ENCODE results near the gene KDM4C. TPM values are rescaled to one million over a fixed set of nuclear protein-coding genes. Genes with fewer than 3 reads are reported as not detected.
"Not testable (repeated sequence)": the region's sequence is repeated elsewhere in the genome, so short reads cannot be mapped to it uniquely, and the experiment has no call there.

Gene KDM4C
- total RNA-seq: 10 to 100 TPM; 32.3 to 41.4 (median 35.3) TPM

DNA sequence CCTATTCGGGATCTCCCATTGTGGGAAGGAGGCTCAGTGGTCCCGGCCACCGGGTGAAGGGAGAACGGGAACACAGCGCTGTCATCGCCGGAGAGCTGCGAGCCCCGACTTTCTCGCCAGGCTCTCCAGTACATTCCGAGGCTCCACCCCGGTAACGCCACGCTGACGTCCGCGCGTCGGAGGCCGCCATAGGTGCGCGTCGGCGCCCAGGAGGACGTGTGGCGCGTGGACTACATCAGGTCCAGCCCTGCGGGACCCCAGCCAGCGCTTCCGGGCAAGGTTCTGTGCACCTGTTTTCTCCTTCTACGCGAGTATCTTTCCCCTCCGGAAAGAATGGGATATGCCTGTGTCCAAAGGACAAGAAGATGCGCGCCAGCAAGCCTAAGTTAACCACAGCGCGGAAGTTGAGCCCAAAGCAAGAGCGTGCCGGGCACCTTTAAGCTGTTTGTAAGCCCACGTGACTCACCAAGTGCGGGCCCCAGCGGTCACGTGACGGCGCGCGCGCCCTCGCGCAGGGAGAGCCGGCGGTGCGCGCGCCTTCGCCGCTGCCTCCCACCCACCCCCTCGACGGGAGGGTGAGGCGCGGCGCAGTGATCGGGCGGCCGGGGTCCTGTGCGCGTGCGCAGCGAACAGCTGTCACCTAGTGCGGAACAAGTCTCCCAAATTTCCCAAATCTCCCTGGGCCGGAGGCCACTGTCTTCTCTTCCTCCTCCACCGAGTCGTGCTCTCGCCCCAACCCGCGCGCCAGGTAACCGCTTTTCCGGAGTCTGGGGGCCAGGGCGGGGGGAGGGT is at the start of gene KDM4C:
Gene KDM4C (plus strand): TSS at position 518 of the 792 bp plus-strand sequence. CDS start 35,016 bp downstream, outside the sequence.
- DNase-seq (ENCODE audit: low spot score in 2 of 2): peak; percentile 95 to 99
- peak in 1 of 2 donors; percentile 68 for TF ChIP-seq POLR2A (IDR thresholded peaks at IDR 0.05)
- TF ChIP-seq, protein P1, sequence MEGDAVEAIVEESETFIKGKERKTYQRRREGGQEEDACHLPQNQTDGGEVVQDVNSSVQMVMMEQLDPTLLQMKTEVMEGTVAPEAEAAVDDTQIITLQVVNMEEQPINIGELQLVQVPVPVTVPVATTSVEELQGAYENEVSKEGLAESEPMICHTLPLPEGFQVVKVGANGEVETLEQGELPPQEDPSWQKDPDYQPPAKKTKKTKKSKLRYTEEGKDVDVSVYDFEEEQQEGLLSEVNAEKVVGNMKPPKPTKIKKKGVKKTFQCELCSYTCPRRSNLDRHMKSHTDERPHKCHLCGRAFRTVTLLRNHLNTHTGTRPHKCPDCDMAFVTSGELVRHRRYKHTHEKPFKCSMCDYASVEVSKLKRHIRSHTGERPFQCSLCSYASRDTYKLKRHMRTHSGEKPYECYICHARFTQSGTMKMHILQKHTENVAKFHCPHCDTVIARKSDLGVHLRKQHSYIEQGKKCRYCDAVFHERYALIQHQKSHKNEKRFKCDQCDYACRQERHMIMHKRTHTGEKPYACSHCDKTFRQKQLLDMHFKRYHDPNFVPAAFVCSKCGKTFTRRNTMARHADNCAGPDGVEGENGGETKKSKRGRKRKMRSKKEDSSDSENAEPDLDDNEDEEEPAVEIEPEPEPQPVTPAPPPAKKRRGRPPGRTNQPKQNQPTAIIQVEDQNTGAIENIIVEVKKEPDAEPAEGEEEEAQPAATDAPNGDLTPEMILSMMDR (IDR thresholded peaks at IDR 0.05): no peak
- intact Hi-C loops (cut with DNase I; ENCODE audit: low total_unique reads): no loop called here
- peak within 1 kb of the TSS; percentile 97 for H3K4me3 ChIP-seq (ENCODE audit: low read depth, poor library complexity, severe bottlenecking)
- WGBS, 2 donors: 0 to 2% methylated on average over 17 to 56 of the region's 80 CpGs

DNA sequence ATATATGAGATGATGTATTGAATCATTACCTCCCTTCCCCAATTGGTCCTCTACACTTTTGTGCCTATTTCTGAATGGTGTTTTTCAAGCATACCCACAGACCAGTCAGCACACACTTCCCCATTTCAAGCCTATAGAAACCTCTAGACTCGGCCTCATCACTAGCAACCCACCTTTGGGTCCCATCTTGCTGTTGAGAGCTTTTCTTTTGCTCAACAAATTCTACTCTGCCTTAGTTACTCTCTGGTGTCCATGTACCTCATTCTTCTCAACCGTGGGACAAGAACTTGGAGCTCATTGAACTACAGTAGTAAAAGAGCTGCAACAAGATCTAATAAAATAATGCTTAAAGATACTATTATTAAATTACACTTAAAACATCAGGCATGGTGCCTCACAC is 49.0 kb upstream of the KDM4C start:
- no peak overlapping the region for H3K4me3 ChIP-seq (ENCODE audit: low read depth, poor library complexity, severe bottlenecking)
- WGBS, 2 donors: 89 to 93% methylated on average over 2 of the region's 2 CpGs
- TF ChIP-seq, protein P1 (IDR thresholded peaks at IDR 0.05): no peak
- intact Hi-C loops (cut with DNase I; ENCODE audit: low total_unique reads): no loop called here
- no peak for DNase-seq (ENCODE audit: low spot score in 2 of 2)

DNA sequence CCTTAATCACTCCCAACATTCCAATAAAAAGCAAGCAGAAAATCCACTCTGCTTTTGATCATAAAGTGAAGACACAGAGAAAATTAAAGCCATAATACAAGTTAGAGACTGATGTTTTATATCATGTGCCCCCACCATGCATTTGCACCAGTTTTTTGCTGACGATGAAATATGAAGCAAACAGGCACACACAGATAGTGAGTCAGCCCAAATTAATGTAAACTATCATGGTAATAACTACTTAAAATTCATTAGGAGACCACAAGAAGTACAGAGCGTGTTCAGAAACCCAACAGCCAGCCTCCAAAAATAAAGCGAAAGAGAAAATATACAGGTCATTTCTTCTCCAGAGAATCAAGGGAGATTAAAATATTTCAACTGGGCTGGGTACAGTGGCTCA is 46.4 kb upstream of the KDM4C start:
- no peak overlapping the region for H3K4me3 ChIP-seq (ENCODE audit: low read depth, poor library complexity, severe bottlenecking)
- WGBS, 2 donors: 63 to 69% methylated on average over 3 of the region's 3 CpGs
- DNase-seq (ENCODE audit: low spot score in 2 of 2): no peak
- no peak for TF ChIP-seq POLR2A (IDR thresholded peaks at IDR 0.05)
- TF ChIP-seq, protein P1 (IDR thresholded peaks at IDR 0.05): no peak
- intact Hi-C loops (cut with DNase I; ENCODE audit: low total_unique reads): no loop called here

GRCh38 chr9:6712041-6712440 is 45.7 kb upstream of the KDM4C start:
- WGBS, 2 donors: 66 to 87% methylated on average over 3 of the region's 3 CpGs
- TF ChIP-seq POLR2A (IDR thresholded peaks at IDR 0.05): no peak
- TF ChIP-seq, protein P1 (IDR thresholded peaks at IDR 0.05): no peak
- DNase-seq (ENCODE audit: low spot score in 2 of 2): no peak
- no peak overlapping the region for H3K4me3 ChIP-seq (ENCODE audit: low read depth, poor library complexity, severe bottlenecking)
- intact Hi-C loops (cut with DNase I; ENCODE audit: low total_unique reads): no loop called here

DNA sequence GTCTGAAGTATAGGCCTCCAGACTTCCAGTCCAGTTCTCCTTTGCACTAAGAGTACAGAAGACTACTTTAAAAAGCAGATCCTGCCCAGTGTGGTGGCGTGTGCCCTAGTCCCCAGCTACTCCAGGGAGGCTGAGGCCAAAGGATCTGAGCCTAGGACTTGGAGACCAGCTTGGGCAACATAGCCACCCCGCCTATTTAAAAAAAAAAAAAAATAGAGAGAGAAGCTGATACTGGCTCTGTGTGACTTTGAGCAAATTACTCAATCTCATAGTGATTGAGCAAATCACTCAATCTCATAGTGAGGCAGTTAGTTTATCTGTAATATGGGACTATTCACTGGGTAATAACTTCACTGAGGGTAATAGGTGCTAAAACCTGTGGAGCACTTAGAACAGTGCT is 43.6 kb upstream of the KDM4C start:
- DNase-seq (ENCODE audit: low spot score in 2 of 2): no peak
- 90 to 100% methylated on average over 2 of the region's 2 CpGs for WGBS, 2 donors
- no peak overlapping the region for H3K4me3 ChIP-seq (ENCODE audit: low read depth, poor library complexity, severe bottlenecking)
- no peak for TF ChIP-seq POLR2A (IDR thresholded peaks at IDR 0.05)
- TF ChIP-seq, protein P1 (IDR thresholded peaks at IDR 0.05): no peak
- intact Hi-C loops (cut with DNase I; ENCODE audit: low total_unique reads): no loop called here

- not testable (repeated sequence) for H3K4me3 ChIP-seq (ENCODE audit: low read depth, poor library complexity, severe bottlenecking)
Measured at GRCh38 chr9:6715153-6715754, 42.5 kb upstream of the KDM4C start.

More at GRCh38 chr9:6715153-6715754, 42.5 kb upstream of the KDM4C start:
- intact Hi-C loops (cut with DNase I; ENCODE audit: low total_unique reads); DNase-seq (ENCODE audit: low spot score in 2 of 2): not testable (repeated sequence)
- 89 to 93% methylated on average over 28 of the region's 28 CpGs for WGBS, 2 donors
